GM21367 (cell line): ENCODE results near the gene GRN.
"Not testable (repeated sequence)": the region's sequence is repeated elsewhere in the genome, so short reads cannot be mapped to it uniquely, and the experiment has no call there.

Experiments
- ATAC-seq: cut with Tn5 transposase; IDR thresholded peaks from one replicate; pipeline ENCODE4 v1.9.1; 2021; ENCODE audit not compliant: unreplicated experiment

The GRN gene

DNA sequence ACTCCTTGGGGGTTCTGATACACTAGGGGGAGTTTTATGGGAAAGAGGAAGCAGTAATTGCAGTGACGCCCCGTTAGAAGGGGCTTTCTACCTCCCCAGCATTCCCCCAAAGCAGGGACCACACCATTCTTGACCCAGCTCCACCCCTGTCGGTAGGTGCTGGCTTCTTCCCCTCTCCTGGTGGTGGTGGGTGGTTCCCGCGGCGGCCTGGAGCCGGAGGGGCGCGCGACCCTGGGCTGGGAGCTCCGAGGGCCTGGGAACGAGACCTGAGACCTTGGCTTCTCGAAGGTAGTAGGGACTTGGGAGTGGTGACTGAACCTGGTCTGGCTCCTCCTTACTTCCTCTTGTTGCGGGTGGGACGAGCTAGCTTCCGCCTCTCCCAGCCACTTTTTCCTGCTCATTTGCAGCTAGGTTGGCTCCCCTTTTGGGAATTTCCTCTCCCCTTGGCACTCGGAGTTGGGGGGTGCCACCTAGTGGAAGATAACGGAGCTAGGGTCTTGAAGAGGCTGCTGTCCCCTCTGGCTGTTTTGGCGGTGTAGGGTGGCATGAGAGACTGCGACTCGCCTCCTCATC lies 438 bp downstream of the GRN start:
- no peak for ATAC-seq

- no peak for ATAC-seq
Measured at GRCh38 chr17:44346064-44346844, 1.2 kb downstream of the GRN start.

DNA sequence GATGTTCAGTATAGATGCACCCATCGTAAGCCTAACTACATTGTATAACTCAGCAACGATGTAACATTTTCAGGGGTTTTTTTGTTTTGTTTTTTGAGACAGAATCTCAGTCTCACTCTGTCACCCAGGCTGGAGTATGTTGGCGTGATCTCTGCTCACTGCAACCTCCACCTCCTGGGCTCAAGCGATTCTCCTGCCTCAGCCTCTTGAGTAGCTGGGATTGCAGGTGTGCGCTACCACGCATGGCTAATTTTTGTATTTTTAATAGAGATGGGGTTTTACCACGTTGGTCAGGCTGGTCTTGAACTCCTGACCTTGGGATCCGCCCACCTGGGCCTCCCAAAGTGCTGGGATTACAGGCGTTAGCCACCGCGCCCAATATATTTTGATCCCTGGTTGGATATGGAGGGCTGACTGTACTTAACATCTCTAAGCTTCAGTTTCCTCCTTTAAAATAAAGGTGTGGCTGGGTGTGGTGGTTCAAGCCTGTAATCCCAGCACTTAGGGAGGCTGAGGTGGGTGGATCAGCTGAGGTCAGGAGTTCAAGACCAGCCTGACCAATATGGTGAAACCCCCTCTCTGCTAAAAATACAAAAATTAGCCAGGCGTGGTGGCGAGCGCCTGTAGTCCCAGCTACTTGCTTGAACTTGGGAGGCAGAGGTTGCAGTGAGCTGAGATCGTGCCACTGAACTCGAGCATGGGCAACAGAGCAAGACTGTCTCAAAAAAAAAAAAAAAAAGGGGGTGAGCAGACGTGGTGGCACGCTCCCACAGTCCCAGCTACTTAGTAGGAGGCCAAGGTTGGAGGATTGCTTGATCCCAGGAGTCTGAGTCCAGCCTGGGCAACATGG lies 2.3 kb downstream of the GRN start:
- not testable (repeated sequence) for ATAC-seq

- no peak for ATAC-seq
Measured at GRCh38 chr17:44348234-44348987, 3.3 kb downstream of the GRN start.

- no peak for ATAC-seq
Measured at GRCh38 chr17:44348988-44349364, 3.9 kb downstream of the GRN start.

GRCh38 chr17:44349553-44350070 lies 4.5 kb downstream of the GRN start:
- ATAC-seq: no peak

GRCh38 chr17:44350733-44351226 lies 5.7 kb downstream of the GRN start:
- ATAC-seq: no peak

DNA sequence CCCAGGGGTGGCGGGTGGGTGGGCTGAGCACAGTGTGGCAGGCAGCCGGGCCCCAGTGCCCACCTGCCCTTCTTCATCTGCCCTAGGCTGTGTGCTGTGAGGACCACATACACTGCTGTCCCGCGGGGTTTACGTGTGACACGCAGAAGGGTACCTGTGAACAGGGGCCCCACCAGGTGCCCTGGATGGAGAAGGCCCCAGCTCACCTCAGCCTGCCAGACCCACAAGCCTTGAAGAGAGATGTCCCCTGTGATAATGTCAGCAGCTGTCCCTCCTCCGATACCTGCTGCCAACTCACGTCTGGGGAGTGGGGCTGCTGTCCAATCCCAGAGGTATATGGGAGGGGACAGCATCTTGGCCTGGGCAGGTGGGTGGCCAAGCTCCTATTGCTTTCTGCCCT lies 6.4 kb downstream of the GRN start:
- ATAC-seq: no peak

GRCh38 chr17:44351961-44352827 lies 7.1 kb downstream of the GRN start:
- no peak for ATAC-seq

DNA sequence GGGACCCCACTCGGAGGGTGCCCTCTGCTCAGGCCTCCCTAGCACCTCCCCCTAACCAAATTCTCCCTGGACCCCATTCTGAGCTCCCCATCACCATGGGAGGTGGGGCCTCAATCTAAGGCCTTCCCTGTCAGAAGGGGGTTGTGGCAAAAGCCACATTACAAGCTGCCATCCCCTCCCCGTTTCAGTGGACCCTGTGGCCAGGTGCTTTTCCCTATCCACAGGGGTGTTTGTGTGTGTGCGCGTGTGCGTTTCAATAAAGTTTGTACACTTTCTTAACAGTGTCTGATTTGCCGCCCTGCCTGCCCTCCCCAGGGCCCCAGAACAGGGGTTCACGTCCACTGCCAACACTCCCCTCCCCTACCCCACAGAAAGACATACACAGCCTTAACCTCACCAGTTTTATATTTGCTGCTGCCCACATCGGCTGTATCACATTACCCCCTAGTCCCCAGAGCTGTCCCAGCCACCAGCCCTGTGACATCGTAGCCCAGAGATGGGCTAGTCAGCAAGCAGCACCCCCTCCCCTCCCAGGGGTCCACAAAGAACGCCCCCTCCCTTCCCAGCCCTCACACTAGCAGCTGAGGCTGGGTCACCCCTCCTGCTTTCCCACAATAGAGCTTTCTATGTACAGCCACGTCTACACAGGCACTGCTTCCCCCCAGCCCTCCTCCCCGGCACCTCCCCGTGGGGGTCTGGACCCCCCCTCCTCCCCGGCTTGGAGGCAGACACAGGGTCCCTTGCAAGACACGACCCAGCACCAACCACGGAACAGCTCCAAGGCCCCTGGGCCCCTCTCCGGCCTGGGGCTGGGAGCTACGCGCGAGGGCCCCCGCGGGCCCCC lies 7.9 kb downstream of the GRN start:
- ATAC-seq: no peak

DNA sequence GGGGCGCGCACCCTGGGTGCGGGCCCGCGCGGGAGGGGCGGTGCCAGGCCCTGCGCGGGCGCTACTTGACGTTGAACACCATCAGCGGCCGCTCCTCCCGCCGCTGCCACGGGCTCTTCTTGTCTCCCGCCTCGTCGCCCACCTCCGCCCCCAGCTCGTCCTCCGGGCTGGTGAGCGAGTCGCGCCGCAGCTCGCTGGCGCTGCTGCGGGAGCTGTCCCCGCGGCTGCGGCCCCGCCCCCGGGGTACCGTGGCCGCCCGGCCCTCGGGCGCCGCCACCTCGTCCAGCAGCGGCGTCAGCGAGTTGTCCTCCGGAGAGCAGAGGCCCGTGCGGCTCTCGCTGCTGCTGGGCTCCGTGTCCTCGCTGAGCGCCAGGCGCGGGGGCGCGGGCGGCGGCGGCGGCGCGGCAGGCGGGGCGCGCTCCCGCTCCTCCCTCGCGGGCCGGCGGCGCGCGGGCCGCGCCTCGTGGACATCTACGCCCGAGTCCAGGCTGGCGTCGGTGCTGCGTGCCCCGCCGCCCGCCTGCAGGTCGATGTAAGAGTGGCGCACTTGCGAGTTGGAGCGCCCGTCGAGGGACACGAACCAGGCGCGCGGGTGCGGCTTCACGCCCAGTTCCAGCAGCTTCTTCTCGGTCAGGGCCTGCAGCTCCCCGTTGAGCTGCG lies 8.7 kb downstream of the GRN start:
- no peak for ATAC-seq

DNA sequence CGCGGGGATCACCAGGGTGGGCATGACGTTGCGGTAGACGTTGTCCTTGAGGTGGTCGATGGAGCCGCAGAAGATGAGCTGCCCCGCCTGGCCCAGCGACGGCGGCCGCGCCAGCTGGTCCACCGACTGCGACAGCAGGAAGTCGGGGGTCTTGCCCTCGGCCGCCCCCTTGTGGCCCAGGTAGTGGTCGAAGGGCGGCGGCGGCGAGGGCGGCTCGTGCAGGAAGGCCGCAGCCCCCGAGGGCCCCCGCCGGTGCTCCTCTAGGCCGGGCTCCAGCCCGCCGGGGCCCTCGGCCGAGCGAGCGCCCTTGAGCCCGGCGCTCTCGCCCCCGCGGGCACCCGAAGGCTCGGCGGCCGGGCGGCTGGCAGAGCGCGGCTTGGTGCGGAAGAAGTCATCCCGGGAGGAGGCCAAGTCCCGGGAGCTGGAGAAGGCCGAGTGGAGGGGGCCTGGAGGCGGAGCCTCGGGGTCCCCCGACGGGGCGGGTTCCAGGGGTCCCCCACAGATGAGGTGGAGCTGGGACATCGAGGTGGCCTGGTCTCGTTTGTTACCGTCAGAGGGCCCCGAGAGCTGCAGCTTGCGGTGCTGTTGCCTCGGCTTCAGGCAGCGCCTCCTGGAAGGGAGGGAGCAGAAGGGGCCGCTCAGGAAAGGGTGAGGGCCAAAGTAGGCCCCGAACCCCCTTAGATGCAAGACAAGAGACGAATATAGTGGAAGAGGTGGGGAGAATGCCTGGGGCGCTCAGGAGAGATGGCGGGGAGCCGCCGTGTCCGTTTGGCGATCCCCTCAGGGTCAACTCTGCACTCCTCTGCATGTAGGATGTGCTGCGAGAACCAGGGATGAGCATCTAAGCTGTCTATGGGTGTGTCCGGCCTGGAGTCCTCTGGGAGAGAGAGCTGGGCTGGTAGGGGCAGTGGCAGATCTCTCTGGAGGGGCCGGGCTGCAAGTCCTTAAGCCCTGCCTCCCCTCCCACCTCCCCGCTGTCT lies 9.8 kb downstream of the GRN start:
- ATAC-seq: no peak

GRCh38 chr17:44355642-44356099 lies 10.6 kb downstream of the GRN start:
- ATAC-seq: no peak

- no peak for ATAC-seq
Measured at GRCh38 chr17:44356241-44356640, 11.1 kb downstream of the GRN start.

DNA sequence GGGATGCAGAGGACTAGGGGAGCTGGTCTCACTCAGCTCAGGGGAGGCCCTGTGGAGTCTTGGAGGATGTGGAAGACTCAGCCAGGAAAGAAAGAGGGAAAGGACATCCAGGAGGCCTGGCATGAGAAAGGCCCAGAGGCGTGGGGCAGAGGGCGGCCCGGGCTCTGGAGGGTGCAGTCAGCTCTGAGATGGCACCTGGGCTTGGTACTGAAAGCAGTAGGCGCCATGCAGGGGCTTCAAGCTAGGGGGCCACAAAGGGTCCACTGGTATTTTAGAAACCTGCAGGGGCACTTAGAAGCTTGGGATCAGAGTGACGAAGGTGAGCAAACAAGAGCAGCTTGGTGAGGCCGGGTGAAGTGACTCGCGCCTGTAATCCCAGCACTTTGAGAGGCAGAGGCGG lies 13.0 kb downstream of the GRN start:
- no peak for ATAC-seq

GRCh38 chr17:44359006-44359405 lies 13.9 kb downstream of the GRN start:
- ATAC-seq: no peak

DNA sequence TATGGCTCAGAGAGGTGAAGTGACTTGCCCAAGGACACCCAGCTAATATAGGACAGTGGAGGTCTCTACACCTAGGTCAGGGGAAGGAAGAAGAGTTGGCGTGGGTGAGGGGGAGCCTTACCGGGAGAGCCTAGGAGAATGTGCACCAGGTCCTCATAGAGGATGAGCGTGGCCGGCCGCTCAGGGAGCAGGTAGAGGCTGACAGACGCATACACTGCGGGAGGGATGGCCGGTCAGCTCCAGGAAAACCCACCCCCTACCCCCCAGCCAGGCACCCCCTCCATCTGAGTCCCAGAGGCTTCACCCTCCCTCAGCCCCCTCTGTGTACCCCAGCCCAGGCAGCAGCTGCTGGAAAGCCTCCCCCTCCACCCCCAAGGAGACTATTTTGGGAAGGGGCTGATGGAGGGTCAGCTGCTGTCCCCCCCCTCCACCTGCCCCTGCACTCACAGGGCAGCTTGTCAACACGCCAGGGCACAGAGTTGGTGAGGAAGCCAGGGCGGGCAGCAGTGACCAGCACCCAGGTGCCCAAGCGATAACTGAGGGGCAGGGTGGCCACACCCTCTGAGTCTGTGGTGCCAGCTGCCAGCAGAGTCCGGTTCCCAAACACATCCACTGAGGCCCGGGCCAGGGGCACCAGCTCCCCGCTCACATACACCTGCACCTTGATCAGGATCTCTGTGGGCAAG lies 14.5 kb downstream of the GRN start:
- ATAC-seq: no peak
